HG03095 (cell line): Measurements from ENCODE around the gene ZNF146.
A peak's percentile ranks its signal among the peaks of the same experiment; 100 is the strongest.
"Not testable (repeated sequence)": the region's sequence is repeated elsewhere in the genome, so short reads cannot be mapped to it uniquely, and the experiment has no call there.

Experiments used
- ATAC-seq: cut with Tn5 transposase; IDR thresholded peaks from one replicate; pipeline ENCODE4 v1.9.1; 2021; ENCODE audit warnings: moderate library complexity; ENCODE audit not compliant: unreplicated experiment

The ZNF146 gene

GRCh38 chr19:36214386-36215275, at the start of gene ZNF146, which contains the start of gene ZNF565:
ZNF146 (plus strand) TSS chr19:36215106; CDS start chr19:36236441, 21,335 bp downstream.
ZNF565 (minus strand) TSS chr19:36214665; CDS start chr19:36201985, 12,680 bp downstream.
- ATAC-seq, result peak; percentile 87

GRCh38 chr19:36169084-36169760, 45.7 kb upstream of the ZNF146 start:
- no peak for ATAC-seq

- ATAC-seq, result no peak
Measured at GRCh38 chr19:36172852-36173251, 42.1 kb upstream of the ZNF146 start.

- not testable (repeated sequence) for ATAC-seq
Measured at GRCh38 chr19:36173846-36174245, 41.1 kb upstream of the ZNF146 start.

- not testable (repeated sequence) for ATAC-seq
Measured at GRCh38 chr19:36179077-36179476, 35.8 kb upstream of the ZNF146 start.

GRCh38 chr19:36182612-36183244, 32.2 kb upstream of the ZNF146 start:
- ATAC-seq, result no peak

GRCh38 chr19:36183245-36183628, 31.7 kb upstream of the ZNF146 start:
- ATAC-seq, result no peak

- not testable (repeated sequence) for ATAC-seq
Measured at GRCh38 chr19:36186722-36187121, 28.2 kb upstream of the ZNF146 start.

- ATAC-seq, result no peak
Measured at GRCh38 chr19:36196249-36196648, 18.7 kb upstream of the ZNF146 start.

- no peak for ATAC-seq
Measured at GRCh38 chr19:36198119-36198518, 16.8 kb upstream of the ZNF146 start.

- no peak for ATAC-seq
Measured at GRCh38 chr19:36201684-36202083, 13.2 kb upstream of the ZNF146 start.

- ATAC-seq, result no peak
Measured at GRCh38 chr19:36203293-36203692, 11.6 kb upstream of the ZNF146 start.

GRCh38 chr19:36207605-36208252, 7.2 kb upstream of the ZNF146 start:
- peak; percentile 73 for ATAC-seq

GRCh38 chr19:36209372-36209771, 5.5 kb upstream of the ZNF146 start:
- ATAC-seq, result no peak

GRCh38 chr19:36210497-36210896, 4.4 kb upstream of the ZNF146 start:
- no peak for ATAC-seq

GRCh38 chr19:36212895-36213294, 2.0 kb upstream of the ZNF146 start:
- ATAC-seq, result no peak

GRCh38 chr19:36215276-36216123, 594 bp downstream of the ZNF146 start:
- ATAC-seq, result peak; percentile 9

- ATAC-seq, result no peak
Measured at GRCh38 chr19:36221474-36221873, 6.6 kb downstream of the ZNF146 start.

- no peak for ATAC-seq
Measured at GRCh38 chr19:36222503-36222902, 7.6 kb downstream of the ZNF146 start.
